ENCODE results near the gene NR1D2. TPM values are rescaled to one million over a fixed set of nuclear protein-coding genes. Genes with fewer than 3 reads are reported as not detected.
"Not testable (repeated sequence)": the region's sequence is repeated elsewhere in the genome, so short reads cannot be mapped to it uniquely, and the experiment has no call there.

NR1D2 gene
- total RNA-seq, 1 experiment from 2014 or later = 37.2 TPM

GRCh38 chr3:24018784-24019570 is 73.9 kb downstream of the NR1D2 start:
- no peaks in the 10 kb centered on the region for H3K27me3 ChIP-seq (replicated peaks)

DNA sequence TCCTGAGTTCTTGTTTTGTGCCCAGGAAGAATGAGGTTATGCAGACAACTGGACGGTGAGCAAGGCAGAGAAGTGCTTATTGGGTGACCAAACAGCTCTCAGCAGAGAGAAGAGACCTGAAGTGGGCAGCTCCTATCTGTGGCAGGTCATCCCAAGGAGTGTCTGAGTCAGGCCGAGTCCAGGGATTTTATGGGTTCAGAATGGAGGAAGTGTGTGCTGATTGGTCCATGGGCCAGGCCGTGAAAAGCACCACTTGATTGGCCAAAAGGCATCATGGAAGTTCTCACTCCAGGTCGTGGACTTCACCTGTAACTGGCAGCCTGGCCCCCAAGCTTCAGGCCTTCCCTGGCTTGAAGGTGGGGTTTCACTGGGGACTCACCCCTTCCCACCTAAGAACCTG is 74.5 kb downstream of the NR1D2 start:
- Histone ChIP-seq H3K9me3 (replicated peaks) (no peaks in the 10 kb centered on the region), H3K4me3 (no peak overlapping the region), H3K4me1 (replicated peaks) (no peaks in the 10 kb centered on the region), H3K36me3 (no peaks in the 10 kb centered on the region), H3K27ac (no peak overlapping the region), H3K27me3 (replicated peaks) (no peaks in the 10 kb centered on the region)
- DNase-seq (ENCODE audit: low read depth in 1 of 2, low spot score in 2 of 2) = no peak

More at GRCh38 chr3:24018784-24019570, 73.9 kb downstream of the NR1D2 start:
- Histone ChIP-seq H3K9me3 (replicated peaks) (no peaks in the 10 kb centered on the region), H3K4me3 (no peak overlapping the region), H3K4me1 (replicated peaks) (no peaks in the 10 kb centered on the region), H3K36me3 (no peaks in the 10 kb centered on the region), H3K27ac (no peak overlapping the region)
- DNase-seq (ENCODE audit: low read depth in 1 of 2, low spot score in 2 of 2) = no peak

- Histone ChIP-seq H3K27ac (no peak overlapping the region), H3K27me3 (replicated peaks) (no peaks in the 10 kb centered on the region), H3K4me1 (replicated peaks) (no peaks in the 10 kb centered on the region), H3K4me3 (no peak overlapping the region), H3K9me3 (replicated peaks) (no peaks in the 10 kb centered on the region), H3K36me3 (no peaks in the 10 kb centered on the region)
- no peak for DNase-seq (ENCODE audit: low read depth in 1 of 2, low spot score in 2 of 2)
Measured at GRCh38 chr3:24020036-24020691, 75.1 kb downstream of the NR1D2 start.

DNA sequence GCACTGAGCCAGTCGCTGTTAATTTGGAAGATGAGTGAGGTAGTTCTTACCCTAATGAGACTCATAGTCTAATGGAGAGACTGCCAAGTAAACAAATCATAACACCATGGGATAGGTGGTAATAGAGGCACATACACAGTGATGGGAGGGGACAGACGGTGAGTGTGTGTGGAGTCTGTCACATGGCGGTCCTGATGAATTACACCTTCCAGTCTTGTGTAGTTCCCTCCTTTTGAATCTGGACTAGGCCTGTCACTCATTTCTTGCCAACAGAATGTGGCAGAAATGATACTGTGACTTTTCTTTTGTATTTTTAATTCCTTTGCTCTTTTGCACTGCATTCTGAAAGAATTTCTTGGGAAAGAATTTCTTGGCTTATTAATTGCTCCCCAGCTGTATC is 78.1 kb downstream of the NR1D2 start:
- no peaks in the 10 kb centered on the region for H3K4me1 ChIP-seq (replicated peaks)
- no peaks in the 10 kb centered on the region for H3K27me3 ChIP-seq (replicated peaks)
- no peak overlapping the region for H3K4me3 ChIP-seq
- no peaks in the 10 kb centered on the region for H3K9me3 ChIP-seq (replicated peaks)
- no peak for DNase-seq (ENCODE audit: low read depth in 1 of 2, low spot score in 2 of 2)
- no peaks in the 10 kb centered on the region for H3K36me3 ChIP-seq
- H3K27ac ChIP-seq = no peak overlapping the region

DNA sequence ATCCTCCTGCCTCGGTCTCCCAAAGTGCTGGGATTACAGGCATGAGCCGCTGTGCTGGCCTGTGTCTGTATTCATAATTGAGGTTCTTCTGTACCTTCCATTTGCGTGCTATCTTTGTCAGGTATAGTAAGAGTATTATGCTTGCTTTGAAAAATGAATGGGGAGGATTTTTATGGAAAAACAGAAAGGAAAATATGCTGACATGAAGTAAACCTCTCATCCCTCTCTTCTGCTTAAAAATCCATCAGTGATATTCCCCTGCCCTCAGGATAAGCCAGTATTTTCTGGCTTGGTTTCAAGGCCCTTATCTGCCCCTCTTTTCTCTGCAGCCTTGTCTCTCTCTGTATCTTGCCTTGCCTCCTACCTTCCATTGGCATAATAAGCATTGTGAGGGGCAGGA is 80.7 kb downstream of the NR1D2 start:
- Histone ChIP-seq H3K27ac (no peak overlapping the region), H3K9me3 (replicated peaks) (no peaks in the 10 kb centered on the region), H3K27me3 (replicated peaks) (no peaks in the 10 kb centered on the region), H3K36me3 (no peaks in the 10 kb centered on the region), H3K4me3 (no peak overlapping the region), H3K4me1 (replicated peaks) (no peaks in the 10 kb centered on the region)
- no peak for DNase-seq (ENCODE audit: low read depth in 1 of 2, low spot score in 2 of 2)

- H3K4me1 ChIP-seq (replicated peaks); H3K27me3 ChIP-seq (replicated peaks); H3K36me3 ChIP-seq; DNase-seq (ENCODE audit: low read depth in 1 of 2, low spot score in 2 of 2); H3K9me3 ChIP-seq (replicated peaks); H3K4me3 ChIP-seq; H3K27ac ChIP-seq: not testable (repeated sequence)
Measured at GRCh38 chr3:24026665-24027064, 81.6 kb downstream of the NR1D2 start.

GRCh38 chr3:24027946-24028345 is 82.9 kb downstream of the NR1D2 start:
- Histone ChIP-seq H3K4me3 (no peak overlapping the region), H3K9me3 (replicated peaks) (no peaks in the 10 kb centered on the region), H3K36me3 (no peaks in the 10 kb centered on the region), H3K27ac (no peak overlapping the region), H3K27me3 (replicated peaks) (no peaks in the 10 kb centered on the region), H3K4me1 (replicated peaks) (no peaks in the 10 kb centered on the region)
- no peak for DNase-seq (ENCODE audit: low read depth in 1 of 2, low spot score in 2 of 2)

Other genes starting within 250 kb of the NR1D2 start
- 55.0 and 112 TPM in 2 replicates for gene UBE2E1, start 139.3 kb upstream of the NR1D2 start, total RNA-seq (2014; rRNA removed; shearing (Covaris generic))
- gene NKIRAS1, start 28.3 kb upstream of the NR1D2 start, total RNA-seq (2014; rRNA removed; shearing (Covaris generic)) = 10.2 and 18.1 TPM in 2 replicates
- gene RPL15, start 28.2 kb upstream of the NR1D2 start, total RNA-seq (2014; rRNA removed; shearing (Covaris generic)) = 846 and 1,877 TPM in 2 replicates